ENCODE data around the gene RORC. TPM values are rescaled to one million over a fixed set of nuclear protein-coding genes. Genes with fewer than 3 reads are reported as not detected.

RORC gene
- polyA plus RNA-seq, 1 donor (not counting 4 experiments of a cell fraction or from before 2014, with no cell fraction given) = 0.12 TPM

DNA sequence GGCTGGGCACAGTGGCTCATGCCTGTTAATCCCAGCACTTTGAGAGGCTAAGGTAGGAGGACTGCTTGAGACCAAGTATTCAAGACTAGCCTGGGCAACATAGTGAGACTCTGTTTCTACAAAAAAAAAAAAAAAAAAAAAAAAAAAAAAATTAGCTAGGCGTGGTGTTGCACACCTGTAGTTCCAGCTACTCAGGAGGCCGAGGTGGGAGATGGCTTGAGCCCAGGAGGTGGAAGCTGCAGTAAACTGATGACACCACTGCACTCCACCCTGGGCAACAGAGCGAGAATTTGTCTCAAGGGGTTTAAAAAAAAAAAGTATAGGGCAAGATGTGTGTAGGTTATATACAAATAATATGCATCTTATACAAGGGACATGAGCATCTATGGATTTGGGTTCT, 43.9 kb downstream of the RORC start:
- H3K4me1 ChIP-seq (ENCODE audit: control insufficient read depth, extremely low read depth, insufficient read depth, low read length) = peaks cover 10% of the 10 kb centered on the region
- no peak overlapping the region for H3K4me2 ChIP-seq (ENCODE audit: control insufficient read depth, extremely low read depth, insufficient read depth, low read depth, low read length)
- H3K36me3 ChIP-seq (ENCODE audit: control insufficient read depth in 2 of 2, extremely low read depth in 1 of 2, insufficient read depth in 2 of 2, low read length in 2 of 2) = peaks cover 0 to 2% of the 10 kb centered on the region in 2 experiments
- H4K20me1 ChIP-seq (ENCODE audit: control insufficient read depth, extremely low read depth, insufficient read depth, low read length) = no peaks in the 10 kb centered on the region
- H3K9me1 ChIP-seq (ENCODE audit: control insufficient read depth, extremely low read depth, insufficient read depth, low read length) = no peaks in the 10 kb centered on the region
- H3K9me3 ChIP-seq (ENCODE audit: control insufficient read depth, low read depth, low read length) = no peaks in the 10 kb centered on the region
- no peak overlapping the region for H3K9ac ChIP-seq (ENCODE audit: control insufficient read depth, extremely low read depth, insufficient read depth, low read length)
- no peaks in the 10 kb centered on the region for H3K79me2 ChIP-seq (ENCODE audit: control insufficient read depth, insufficient read depth, low read length)
- DNase-seq (ENCODE audit: low read depth, low spot score) (no peak), FAIRE-seq (no peak)
- TF ChIP-seq, protein P1, sequence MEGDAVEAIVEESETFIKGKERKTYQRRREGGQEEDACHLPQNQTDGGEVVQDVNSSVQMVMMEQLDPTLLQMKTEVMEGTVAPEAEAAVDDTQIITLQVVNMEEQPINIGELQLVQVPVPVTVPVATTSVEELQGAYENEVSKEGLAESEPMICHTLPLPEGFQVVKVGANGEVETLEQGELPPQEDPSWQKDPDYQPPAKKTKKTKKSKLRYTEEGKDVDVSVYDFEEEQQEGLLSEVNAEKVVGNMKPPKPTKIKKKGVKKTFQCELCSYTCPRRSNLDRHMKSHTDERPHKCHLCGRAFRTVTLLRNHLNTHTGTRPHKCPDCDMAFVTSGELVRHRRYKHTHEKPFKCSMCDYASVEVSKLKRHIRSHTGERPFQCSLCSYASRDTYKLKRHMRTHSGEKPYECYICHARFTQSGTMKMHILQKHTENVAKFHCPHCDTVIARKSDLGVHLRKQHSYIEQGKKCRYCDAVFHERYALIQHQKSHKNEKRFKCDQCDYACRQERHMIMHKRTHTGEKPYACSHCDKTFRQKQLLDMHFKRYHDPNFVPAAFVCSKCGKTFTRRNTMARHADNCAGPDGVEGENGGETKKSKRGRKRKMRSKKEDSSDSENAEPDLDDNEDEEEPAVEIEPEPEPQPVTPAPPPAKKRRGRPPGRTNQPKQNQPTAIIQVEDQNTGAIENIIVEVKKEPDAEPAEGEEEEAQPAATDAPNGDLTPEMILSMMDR (optimal IDR thresholded peaks at IDR 0.05 in 1 of 3, IDR thresholded peaks at IDR 0.05 in 1 of 3, conservative IDR thresholded peaks at IDR 0.05 in 1 of 3; ENCODE audit: extremely low read depth in 1 of 3, insufficient read depth in 2 of 3, low read length in 3 of 3) = no peak
- no peak for TF ChIP-seq EZH2 (IDR thresholded peaks at IDR 0.05; ENCODE audit: low read length)
- no peaks in the 10 kb centered on the region for H3K27me3 ChIP-seq (ENCODE audit: control insufficient read depth, extremely low read depth, insufficient read depth, low read length)
- dilution Hi-C loops (cut with MboI; ENCODE audit: extremely low pct_ligation_motif_present, low sequenced_read_pairs) = no loop called here
- H2AFZ ChIP-seq (ENCODE audit: control insufficient read depth, low read length) = no peak overlapping the region
- H3K4me3 ChIP-seq (ENCODE audit: control insufficient read depth in 2 of 3, extremely low read depth in 1 of 3, insufficient read depth in 2 of 3, low read depth in 1 of 3, low read length in 3 of 3) = no peak overlapping the region
- no peak overlapping the region for H3K27ac ChIP-seq (ENCODE audit: control insufficient read depth, insufficient read depth, low read length)

DNA sequence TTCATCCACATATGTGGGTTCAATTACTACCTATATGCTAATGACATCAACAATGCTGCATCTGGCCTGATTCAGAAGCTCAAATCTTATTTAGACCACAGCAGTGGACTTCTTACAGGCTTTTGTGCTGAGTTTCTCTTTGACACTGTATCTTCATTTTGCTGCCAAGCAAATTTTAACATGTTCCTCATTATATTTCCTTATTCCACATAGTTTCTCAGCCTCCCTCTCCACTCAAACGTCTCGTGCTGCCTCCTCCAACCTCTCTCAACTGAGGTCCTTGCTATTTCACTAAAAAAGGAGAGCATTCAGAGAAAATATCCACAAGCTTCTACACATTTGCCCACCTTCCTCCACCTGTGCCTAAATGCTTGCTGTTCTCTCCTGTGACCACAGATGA, 47.8 kb downstream of the RORC start:
- Histone ChIP-seq H3K9me3 (ENCODE audit: control insufficient read depth, low read depth, low read length) (no peaks in the 10 kb centered on the region), H3K4me3 (ENCODE audit: control insufficient read depth in 2 of 3, extremely low read depth in 1 of 3, insufficient read depth in 2 of 3, low read depth in 1 of 3, low read length in 3 of 3) (no peak overlapping the region), H3K4me2 (ENCODE audit: control insufficient read depth, extremely low read depth, insufficient read depth, low read depth, low read length) (no peak overlapping the region), H2AFZ (ENCODE audit: control insufficient read depth, low read length) (no peak overlapping the region), H3K27ac (ENCODE audit: control insufficient read depth, insufficient read depth, low read length) (no peak overlapping the region), H4K20me1 (ENCODE audit: control insufficient read depth, extremely low read depth, insufficient read depth, low read length) (no peaks in the 10 kb centered on the region), H3K4me1 (ENCODE audit: control insufficient read depth, extremely low read depth, insufficient read depth, low read length) (peaks cover 13% of the 10 kb centered on the region), H3K9ac (ENCODE audit: control insufficient read depth, extremely low read depth, insufficient read depth, low read length) (no peak overlapping the region), H3K9me1 (ENCODE audit: control insufficient read depth, extremely low read depth, insufficient read depth, low read length) (no peaks in the 10 kb centered on the region), H3K36me3 (ENCODE audit: control insufficient read depth in 2 of 2, extremely low read depth in 1 of 2, insufficient read depth in 2 of 2, low read length in 2 of 2) (peaks cover 0 to 2% of the 10 kb centered on the region in 2 experiments), H3K79me2 (ENCODE audit: control insufficient read depth, insufficient read depth, low read length) (no peaks in the 10 kb centered on the region), H3K27me3 (ENCODE audit: control insufficient read depth, extremely low read depth, insufficient read depth, low read length) (no peaks in the 10 kb centered on the region)
- TF ChIP-seq, protein P1 (optimal IDR thresholded peaks at IDR 0.05 in 1 of 3, IDR thresholded peaks at IDR 0.05 in 1 of 3, conservative IDR thresholded peaks at IDR 0.05 in 1 of 3; ENCODE audit: extremely low read depth in 1 of 3, insufficient read depth in 2 of 3, low read length in 3 of 3) = no peak
- DNase-seq (ENCODE audit: low read depth, low spot score) (no peak), FAIRE-seq (no peak)
- dilution Hi-C loops (cut with MboI; ENCODE audit: extremely low pct_ligation_motif_present, low sequenced_read_pairs) = no loop called here

All from keratinocyte (primary cell).